HG03432 (cell line): ENCODE results near the gene RBSN.

Source experiments
- ATAC-seq: cut with Tn5 transposase; IDR thresholded peaks from one replicate; pipeline ENCODE4 v1.9.1; 2021; ENCODE audit warnings: mild to moderate bottlenecking, moderate library complexity; ENCODE audit not compliant: unreplicated experiment

Gene RBSN

DNA sequence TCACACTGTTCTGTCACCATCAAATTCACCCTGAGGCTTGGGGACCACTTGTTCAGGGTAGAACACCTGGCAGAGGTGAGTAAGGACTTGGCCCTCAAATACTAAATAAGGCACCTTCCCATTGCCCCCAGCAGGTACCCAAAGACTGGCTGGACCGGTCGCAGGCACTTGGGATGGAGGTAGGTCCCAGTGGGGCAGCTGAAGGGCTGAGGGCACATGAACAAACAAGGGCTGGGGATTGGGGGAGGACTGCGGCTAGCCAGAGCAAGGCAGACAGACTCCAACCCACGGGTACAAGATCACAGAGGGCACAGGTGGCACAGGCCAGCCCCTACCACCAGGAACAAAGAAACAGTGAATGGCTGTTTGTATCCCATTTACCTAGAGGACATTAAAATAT lies 35.7 kb downstream of the RBSN start:
- ATAC-seq = no peak

DNA sequence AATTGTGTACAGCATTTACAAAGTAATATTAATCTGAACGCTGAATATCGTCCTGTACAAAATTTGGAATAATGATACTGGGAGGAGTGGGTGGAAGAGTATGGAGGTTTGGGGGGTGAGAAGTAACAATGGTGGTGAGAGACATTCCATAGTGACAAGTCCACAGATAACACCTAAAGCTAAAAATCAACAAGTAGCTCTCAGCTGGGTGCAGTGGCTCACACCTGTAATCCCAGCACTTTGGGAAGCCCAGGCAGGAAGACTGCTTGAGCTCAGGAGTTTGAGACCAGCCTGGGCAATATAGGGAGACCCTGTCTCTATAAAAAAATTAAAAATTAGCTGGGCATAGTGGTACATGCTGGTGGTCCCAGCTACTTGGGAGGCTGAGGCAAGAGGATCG lies 38.9 kb downstream of the RBSN start:
- ATAC-seq = no peak

GRCh38 chr3:15056676-15057404 lies 42.1 kb downstream of the RBSN start:
- ATAC-seq = no peak

- peak; percentile 51 for ATAC-seq
These were observed 43.9 kb downstream of the RBSN start for GRCh38 chr3:15055019-15055557.

GRCh38 chr3:15053541-15053940 lies 45.4 kb downstream of the RBSN start:
- ATAC-seq = no peak

DNA sequence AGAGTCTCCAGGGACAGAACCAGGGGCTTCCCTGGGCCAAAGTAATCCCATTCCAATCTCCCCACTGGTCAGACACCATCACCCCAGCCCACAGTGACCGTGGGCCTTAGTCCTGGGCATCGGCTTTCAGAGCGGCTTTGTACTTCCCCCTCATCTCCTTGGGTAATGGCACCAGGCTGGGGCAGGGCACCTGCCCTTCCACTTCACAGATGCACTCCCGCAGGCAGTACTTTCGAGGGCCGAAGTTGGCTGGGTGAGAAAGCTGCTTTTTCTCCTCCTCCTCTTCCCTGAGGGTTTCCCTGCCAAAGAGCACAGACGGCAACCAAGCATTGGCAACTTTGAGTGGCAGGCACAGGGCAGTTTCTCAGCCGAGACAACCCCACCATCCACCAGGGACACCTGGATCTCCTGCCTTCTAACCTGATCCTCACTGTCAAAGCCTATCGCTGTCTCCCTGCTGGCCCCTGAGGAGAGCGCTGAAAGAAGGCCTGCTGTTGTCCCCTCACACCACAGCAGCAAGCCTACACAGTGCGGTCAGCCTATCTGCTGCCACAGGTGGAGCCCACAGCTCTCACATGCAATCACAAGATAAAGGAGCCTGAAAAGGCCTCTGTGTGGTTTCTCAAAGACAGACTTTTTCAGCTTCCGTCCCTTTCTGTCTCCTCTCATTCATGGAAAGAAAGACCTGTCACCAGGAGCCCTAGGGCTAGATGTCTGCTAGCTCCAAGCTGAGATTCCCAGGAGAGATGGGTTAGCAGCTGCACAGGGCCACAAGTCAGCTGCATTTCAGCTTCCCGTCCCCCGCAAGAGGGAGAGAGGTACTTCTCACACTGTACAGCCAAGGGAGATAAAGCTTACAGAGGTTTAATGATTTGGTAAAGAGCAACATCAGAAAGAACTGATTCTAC lies 46.4 kb downstream of the RBSN start:
- ATAC-seq = no peak

- ATAC-seq = peak; percentile 66
These were observed 47.4 kb downstream of the RBSN start for GRCh38 chr3:15051531-15051930.

DNA sequence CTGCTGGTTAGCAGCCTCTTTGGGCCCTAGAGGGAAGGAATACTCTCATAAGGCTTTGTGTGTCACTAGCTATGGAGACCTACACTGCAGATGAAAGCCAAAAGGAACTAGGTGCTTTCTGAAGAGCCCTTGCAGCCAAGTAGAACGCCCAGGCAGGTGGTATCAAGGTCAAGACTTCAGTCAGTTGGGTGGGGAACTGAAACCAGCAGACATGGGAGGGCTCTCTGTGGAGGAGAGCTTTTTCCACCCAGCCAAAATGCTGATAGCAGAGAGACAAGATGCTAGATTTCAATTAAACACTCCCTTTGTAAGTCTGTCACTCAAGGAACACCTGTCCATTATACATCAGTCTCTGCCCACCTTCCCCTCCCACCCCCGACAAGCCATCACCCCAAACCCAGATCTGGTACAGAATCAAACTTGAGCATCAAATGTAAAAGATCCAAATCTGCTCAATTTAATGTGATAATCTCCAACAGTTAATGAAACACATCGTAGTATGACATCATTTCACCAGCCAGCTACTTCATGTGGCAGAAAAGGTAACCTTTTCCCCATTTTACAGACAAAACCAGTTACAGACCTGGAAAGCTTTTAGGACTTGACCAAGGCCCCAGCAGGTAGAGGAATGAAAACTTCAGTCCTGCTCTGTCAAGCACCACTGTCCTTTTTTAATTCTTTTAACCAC lies 48.4 kb downstream of the RBSN start:
- peak; percentile 72 for ATAC-seq

DNA sequence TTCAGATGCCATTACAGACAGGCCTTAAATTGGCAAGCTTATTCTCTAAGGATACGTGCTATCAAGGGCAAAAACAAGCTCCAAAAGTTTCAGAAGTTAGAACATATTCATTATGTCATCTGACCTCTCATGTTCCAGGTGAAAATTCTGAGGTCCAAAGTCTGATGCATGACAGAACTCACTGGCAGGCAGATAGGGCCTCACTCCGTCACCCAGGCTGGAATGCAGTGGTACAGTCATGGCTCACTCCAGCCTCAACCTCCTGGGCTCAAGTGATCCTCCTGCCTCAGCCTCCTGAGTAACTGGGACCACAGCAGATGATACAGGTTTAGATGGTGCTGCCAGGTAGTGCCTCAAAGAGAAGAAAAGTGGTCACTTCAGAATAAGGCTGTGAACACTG lies 49.4 kb downstream of the RBSN start:
- ATAC-seq = no peak

DNA sequence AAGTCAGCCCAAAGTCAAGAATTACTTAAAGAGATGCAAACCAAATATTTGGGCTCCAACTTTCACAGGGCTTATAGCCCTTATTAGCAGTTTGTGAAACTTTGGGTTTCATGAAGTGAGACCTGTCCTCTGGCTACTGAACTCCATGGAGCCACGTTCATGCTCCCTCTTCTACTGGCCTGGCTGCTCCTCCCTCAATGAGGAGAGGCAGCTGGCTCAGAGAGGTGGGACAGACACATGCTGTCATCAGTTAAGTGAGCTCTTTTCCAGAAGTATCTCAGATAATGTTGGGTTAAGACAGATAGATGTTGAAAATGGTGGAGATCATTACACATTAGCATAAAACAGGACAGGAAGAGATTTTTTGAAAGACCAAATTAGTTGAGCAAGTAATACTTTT lies 53.3 kb downstream of the RBSN start:
- ATAC-seq = no peak

DNA sequence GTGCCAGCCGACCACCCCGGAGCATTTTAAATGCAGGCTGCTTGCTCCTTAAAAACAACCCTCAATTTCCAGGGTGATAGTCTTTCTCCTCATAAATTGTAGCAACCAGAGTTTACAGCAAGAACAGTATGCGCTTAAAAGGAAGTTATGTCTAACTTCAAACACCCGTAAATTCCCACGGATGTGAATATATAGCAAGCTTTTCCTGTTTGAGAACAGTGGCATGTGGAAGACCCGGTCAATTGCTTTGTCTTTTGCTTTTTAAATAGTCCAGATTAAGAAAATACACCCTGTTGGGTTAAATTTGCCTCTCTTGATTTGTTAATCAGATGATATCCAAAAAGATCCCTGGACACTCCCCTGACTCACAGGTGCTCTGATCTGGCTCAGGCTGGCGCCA lies 54.6 kb downstream of the RBSN start:
- no peak for ATAC-seq

DNA sequence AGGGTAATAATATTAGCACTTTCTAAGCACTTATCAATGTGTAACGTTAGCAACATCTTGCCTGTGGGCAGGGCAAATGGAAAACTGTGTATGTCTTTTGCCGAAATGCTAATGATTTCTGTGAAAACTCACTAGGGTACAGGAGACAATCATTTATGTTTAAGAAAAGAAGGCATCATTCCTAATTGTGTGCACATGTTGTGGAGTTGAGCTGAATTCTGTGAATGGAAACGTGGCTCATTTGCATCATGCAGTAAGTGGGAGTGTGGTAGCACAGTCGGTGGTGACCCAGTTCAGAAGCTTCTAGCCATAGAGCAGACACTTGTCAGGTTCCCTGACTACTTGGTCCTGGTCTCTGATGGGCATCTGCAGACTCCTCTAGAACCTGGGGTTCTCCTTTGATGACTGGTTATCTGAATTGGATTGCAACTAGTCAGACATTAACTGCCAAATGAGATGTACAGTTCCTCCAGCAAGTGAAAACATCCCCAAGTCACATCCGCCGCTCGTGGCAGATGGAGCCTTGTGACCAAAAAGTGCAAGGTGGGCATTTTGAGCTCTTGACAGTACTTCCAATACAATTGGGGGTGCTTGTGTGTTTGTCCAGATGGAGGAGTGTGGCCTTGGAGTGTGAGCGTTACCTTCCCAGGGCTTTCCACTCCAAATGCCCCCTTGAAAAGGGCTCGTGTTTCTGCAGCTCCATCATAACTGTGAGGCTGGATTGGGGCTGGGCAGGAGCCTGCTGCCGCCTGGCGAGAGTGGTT lies 55.4 kb downstream of the RBSN start:
- ATAC-seq = no peak

GRCh38 chr3:15042936-15043335 lies 56.0 kb downstream of the RBSN start:
- ATAC-seq = no peak

DNA sequence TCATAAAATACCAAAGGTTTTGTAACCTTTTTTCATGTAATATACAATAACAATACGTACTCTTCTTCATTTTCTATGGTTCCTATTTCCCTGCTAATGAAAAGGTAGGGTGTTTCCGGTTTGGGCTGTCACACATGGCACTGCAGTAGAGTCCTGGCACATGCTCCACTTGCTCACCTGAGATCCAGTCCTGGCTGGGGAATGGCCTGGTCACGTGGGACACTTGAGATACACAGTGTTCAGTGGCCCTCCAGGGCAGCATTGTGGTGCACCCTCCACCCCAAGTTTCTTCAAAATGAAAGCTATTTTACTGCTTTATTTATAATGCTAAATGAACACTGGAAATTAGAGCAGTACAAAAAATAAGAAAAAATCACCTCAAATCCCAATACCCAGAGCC lies 57.0 kb downstream of the RBSN start:
- no peak for ATAC-seq

- no peak for ATAC-seq
These were observed 58.1 kb downstream of the RBSN start for GRCh38 chr3:15040844-15041243.

DNA sequence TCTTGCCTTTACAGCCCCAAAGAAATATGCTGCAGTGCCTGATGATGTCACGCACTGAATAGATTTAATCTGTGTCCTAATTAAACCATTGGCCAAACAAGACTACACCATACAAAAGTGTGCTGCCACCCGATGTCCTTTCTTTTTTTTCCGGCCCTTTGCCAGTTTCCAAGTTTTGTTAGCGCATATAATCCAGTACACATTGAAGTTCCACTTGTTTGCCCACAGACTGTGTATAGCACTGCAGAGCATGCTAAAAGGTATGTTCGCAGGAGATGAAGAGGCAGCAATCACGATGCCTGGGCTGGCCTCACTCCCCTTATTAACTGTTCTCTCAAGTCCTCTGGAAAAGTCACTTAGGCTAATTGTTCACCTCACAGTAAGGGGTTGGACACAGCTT lies 60.6 kb downstream of the RBSN start:
- ATAC-seq = no peak

GRCh38 chr3:15033103-15033502 lies 65.8 kb downstream of the RBSN start:
- no peak for ATAC-seq

DNA sequence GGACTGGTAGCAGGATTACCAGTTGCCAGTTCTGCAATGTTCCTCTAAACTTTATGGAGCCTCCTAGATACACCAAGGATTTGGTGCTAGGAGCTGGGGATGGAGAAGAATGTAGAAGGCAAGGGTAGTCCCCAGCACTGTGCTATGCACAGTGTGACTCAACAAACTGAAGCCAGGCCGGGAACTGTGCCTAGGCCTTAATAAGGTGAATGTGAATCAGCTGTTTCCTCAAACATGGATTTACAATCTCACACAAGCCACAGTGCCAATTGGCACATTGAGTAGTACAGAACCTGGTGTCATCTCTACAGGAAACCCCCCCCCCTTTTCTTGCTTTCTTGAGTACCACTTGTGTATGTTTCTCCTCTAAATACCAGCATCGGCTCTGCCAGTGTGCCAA lies 66.3 kb downstream of the RBSN start:
- ATAC-seq = no peak

- no peak for ATAC-seq
These were observed 69.3 kb downstream of the RBSN start for GRCh38 chr3:15029625-15030024.

DNA sequence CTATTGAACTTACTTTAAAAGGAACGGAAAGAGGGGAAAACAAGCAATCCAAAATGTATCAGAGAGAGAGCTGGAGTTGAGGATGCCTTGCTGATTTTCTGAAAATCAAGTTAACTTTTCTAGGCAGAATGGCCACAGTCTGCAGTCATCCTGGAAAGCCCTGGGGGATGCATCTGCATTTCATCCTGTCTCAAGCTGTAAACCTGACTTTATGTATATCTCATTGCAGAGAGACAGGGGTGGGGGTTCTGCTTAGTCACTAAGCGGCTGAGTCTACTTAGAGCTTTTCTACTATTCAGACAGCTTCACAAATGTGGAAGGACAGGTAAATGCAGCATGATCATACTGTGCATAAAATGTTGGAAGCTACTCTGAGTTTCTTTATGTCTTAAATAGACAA lies 75.2 kb downstream of the RBSN start:
- ATAC-seq = no peak

GRCh38 chr3:15023249-15023648 lies 75.7 kb downstream of the RBSN start:
- no peak for ATAC-seq
